GM19438 (cell line): ENCODE measurements around the gene MYH14.

Source experiments
- ATAC-seq: cut with Tn5 transposase; IDR thresholded peaks from one replicate; pipeline ENCODE4 v1.9.1; 2021; ENCODE audit warnings: low read depth; ENCODE audit not compliant: unreplicated experiment

The MYH14 gene

DNA sequence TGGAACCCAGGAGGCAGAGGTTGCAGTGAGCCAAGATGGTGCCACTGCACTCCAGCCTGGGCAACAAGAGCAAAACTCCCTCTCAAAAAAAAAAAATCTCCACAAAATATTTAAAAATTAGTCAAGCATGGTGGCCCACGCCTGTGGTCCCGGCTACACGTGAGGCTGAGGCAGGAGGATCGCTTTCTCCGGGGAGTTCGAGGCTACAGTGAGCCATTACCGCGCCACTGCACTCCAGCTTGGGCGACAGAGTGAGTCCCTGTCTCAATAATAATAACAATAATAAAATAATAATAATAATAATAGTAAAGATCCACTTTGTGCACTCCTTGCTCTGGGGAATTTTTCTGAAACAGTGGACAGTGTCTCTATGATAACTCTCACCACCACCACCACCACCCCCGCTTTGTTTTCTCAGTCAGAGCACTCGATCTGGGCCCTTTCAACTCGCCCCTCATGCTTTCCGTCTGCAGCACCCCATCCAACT, 153.3 kb downstream of the MYH14 start:
- ATAC-seq, result no peak

DNA sequence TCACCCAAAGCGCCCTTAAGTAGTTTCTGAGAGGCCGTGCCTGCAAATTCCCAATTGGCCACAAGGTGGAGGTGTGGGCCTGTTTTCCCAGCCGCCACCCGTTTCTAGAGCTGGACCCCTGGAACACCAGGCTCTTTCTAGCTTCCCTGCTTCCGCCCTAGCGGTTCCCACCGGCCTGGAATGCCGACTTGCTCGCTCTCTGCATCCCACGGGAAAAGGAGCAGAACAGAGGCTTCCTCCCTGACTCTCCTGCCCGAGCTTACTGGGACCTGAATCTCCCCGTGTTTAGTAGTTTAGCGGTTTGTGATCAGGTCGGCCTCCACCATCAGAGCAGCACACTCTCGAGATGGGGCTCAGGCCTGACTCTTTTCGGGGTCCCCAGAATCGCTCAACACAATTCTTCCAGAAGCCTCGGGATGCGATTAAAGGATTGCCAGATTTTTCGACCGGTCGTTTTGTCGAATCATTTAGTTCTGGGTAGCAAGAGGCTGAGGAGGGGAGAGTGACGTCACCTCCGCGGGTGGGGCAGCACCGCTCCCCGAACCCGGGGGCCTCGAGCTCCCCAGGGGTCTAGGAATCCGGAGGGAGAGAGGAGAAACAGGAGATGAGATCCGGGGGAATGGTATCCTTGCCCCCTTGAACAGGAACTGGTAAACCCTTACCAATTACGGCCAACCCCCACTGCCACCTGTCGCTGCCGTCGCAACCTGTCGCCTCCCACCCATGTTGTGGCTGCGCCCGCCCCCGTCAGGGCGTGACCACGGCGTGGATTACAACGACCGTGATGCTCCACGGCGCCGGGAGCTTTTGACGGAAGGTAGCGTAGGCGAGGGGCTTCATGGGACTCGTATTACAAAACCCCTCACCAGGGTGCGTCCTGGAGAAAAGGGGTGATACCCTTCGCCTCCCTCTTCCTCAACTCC, 154.0 kb downstream of the MYH14 start:
- ATAC-seq, result no peak

DNA sequence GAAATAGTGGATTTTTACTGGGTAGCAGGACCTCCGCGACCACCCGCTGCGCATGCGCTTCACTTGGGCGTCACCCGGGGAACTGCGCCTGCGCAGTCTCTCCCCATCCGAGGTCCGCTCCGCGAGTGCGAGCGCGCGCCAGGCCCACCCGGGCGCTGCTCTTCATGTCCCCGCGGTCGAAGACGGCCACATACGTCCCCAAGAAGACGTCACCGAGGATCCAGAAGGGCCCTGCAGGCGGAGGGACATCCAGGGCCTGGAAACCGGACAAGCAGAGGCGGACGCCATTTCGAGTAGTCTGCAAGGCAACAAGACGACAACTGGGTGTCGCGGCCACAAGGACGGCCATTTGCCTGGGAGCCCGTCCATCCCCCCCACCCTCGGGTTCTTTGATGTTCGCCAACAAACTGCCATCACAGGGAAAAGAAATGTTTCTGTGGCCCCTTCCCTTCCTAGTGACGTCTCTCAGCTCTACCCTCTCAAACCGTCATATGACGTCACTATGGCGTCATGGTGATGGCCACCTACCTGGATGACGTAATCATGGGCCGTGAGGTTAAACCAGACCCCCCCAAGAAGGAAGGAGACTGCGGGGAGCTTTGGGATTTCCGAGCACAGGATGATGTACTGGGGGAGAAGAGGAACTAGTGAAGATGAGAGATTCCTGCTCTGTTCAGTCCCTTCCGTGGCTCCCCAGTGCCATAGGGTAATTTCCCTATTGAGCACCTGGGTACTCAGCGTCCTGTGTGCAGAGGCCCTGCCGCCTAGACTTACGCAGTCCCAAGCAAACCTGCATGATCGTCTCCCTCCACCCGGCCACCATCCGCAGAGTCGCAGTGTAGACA, 155.3 kb downstream of the MYH14 start:
- no peak for ATAC-seq

- no peak for ATAC-seq
Observed at GRCh38 chr19:50359328-50359818, 156.0 kb downstream of the MYH14 start.
